Measurements from ENCODE around the gene SLC6A17.

The SLC6A17 gene

DNA sequence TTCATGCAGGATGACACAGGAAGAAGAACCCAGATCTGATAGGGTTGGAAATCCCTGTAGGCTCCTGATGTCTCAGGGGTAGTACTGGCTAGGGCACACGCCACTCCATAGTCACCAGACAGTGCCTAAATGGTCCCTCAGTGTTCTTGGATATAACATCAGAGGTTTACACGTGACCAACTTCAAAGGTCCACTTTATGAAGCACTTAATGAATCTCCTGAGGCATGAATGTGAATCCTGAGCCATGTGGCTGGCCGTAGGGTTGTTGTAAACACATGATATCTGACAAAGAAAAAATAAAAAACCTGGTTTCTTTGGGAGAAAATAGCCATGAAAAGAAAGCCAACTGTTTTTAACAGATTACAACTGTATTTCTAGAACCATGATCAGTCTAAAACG is 27.5 kb downstream of the SLC6A17 start:
- TF ChIP-seq, protein P1, sequence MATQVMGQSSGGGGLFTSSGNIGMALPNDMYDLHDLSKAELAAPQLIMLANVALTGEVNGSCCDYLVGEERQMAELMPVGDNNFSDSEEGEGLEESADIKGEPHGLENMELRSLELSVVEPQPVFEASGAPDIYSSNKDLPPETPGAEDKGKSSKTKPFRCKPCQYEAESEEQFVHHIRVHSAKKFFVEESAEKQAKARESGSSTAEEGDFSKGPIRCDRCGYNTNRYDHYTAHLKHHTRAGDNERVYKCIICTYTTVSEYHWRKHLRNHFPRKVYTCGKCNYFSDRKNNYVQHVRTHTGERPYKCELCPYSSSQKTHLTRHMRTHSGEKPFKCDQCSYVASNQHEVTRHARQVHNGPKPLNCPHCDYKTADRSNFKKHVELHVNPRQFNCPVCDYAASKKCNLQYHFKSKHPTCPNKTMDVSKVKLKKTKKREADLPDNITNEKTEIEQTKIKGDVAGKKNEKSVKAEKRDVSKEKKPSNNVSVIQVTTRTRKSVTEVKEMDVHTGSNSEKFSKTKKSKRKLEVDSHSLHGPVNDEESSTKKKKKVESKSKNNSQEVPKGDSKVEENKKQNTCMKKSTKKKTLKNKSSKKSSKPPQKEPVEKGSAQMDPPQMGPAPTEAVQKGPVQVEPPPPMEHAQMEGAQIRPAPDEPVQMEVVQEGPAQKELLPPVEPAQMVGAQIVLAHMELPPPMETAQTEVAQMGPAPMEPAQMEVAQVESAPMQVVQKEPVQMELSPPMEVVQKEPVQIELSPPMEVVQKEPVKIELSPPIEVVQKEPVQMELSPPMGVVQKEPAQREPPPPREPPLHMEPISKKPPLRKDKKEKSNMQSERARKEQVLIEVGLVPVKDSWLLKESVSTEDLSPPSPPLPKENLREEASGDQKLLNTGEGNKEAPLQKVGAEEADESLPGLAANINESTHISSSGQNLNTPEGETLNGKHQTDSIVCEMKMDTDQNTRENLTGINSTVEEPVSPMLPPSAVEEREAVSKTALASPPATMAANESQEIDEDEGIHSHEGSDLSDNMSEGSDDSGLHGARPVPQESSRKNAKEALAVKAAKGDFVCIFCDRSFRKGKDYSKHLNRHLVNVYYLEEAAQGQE (IDR thresholded peaks at IDR 0.05; ENCODE audit: insufficient replicate concordance, low read depth) = no peak
- TF ChIP-seq GABPA (IDR thresholded peaks at IDR 0.05; ENCODE audit: low read depth) = no peak
- TF ChIP-seq, protein P2, sequence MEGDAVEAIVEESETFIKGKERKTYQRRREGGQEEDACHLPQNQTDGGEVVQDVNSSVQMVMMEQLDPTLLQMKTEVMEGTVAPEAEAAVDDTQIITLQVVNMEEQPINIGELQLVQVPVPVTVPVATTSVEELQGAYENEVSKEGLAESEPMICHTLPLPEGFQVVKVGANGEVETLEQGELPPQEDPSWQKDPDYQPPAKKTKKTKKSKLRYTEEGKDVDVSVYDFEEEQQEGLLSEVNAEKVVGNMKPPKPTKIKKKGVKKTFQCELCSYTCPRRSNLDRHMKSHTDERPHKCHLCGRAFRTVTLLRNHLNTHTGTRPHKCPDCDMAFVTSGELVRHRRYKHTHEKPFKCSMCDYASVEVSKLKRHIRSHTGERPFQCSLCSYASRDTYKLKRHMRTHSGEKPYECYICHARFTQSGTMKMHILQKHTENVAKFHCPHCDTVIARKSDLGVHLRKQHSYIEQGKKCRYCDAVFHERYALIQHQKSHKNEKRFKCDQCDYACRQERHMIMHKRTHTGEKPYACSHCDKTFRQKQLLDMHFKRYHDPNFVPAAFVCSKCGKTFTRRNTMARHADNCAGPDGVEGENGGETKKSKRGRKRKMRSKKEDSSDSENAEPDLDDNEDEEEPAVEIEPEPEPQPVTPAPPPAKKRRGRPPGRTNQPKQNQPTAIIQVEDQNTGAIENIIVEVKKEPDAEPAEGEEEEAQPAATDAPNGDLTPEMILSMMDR (IDR thresholded peaks at IDR 0.05; ENCODE audit: insufficient read depth, low read length) = no peak
- no peak for TF ChIP-seq SPI1 (IDR thresholded peaks at IDR 0.05; ENCODE audit: borderline replicate concordance, low read depth)
- no peak for TF ChIP-seq POLR2AphosphoS5 (IDR thresholded peaks at IDR 0.05; ENCODE audit: low read depth)
- no peak for DNase-seq (ENCODE audit: low read depth in 1 of 2, low spot score in 1 of 2)
- no peak overlapping the region for H3K27ac ChIP-seq (replicated peaks)
- H3K27me3 ChIP-seq (ENCODE audit: insufficient read depth, poor library complexity, severe bottlenecking) = peaks cover 12% of the 10 kb centered on the region
- H3K4me3 ChIP-seq (replicated peaks; ENCODE audit: insufficient read depth, low read length) = no peak overlapping the region

DNA sequence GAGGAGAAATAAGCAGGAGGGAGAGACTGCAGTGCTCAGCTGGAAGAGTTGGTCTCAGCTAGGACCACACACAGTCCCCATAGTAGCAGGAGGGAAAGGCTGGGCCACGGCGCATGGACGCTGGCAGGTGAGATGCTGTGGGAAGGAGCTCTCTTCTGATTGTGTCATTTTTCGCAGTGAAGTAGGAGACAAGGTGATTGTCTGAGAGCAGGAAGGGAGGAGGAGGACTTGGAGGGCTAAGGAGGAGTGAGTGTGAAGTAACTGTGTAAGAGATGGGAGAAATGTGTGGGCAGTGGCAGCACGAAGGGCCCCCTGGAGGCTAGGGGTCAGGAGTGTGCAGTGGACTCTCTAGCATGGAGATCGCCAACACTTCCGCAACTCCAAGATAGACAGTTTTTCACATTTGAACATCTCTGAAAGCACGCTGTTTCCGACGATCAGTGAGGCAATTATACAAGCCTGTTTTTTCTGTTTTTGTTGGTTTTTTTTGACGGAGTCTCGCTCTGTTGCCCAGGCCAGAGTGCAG is 33.4 kb downstream of the SLC6A17 start:
- DNase-seq (ENCODE audit: low read depth in 1 of 2, low spot score in 1 of 2) = no peak
- Histone ChIP-seq H3K4me3 (replicated peaks; ENCODE audit: insufficient read depth, low read length) (no peak overlapping the region), H3K27me3 (ENCODE audit: insufficient read depth, poor library complexity, severe bottlenecking) (peaks cover 6% of the 10 kb centered on the region), H3K27ac (replicated peaks) (no peak overlapping the region)
- TF ChIP-seq, protein P2 (IDR thresholded peaks at IDR 0.05; ENCODE audit: insufficient read depth, low read length) = no peak
- TF ChIP-seq SPI1 (IDR thresholded peaks at IDR 0.05; ENCODE audit: borderline replicate concordance, low read depth) (no peak), POLR2AphosphoS5 (IDR thresholded peaks at IDR 0.05; ENCODE audit: low read depth) (no peak), GABPA (IDR thresholded peaks at IDR 0.05; ENCODE audit: low read depth) (no peak)
- TF ChIP-seq, protein P1 (IDR thresholded peaks at IDR 0.05; ENCODE audit: insufficient replicate concordance, low read depth) = no peak

DNA sequence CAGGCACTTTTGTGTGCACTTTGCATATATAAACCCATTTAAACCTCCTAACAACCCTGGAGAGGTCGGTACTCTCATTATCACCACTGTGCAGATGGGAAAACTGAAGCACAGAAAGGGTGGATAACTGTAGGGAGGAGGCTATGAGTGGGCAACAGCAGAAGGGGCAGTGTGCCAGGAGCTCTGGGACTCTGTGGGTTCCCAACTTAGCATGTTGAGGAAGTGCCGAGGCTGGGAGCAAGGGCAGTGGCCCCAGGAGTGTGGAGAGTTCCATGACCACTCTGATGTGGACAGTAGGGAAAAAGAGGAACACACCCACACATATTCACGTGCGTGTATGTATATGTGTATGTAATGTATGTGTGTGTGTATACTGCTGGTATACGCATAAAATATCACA is 34.2 kb downstream of the SLC6A17 start:
- peak; percentile 14; the same call in 1 of the 2 replicates for TF ChIP-seq SPI1 (IDR thresholded peaks at IDR 0.05; ENCODE audit: borderline replicate concordance, low read depth)
- no peak for TF ChIP-seq POLR2AphosphoS5 (IDR thresholded peaks at IDR 0.05; ENCODE audit: low read depth)
- Histone ChIP-seq H3K27me3 (ENCODE audit: insufficient read depth, poor library complexity, severe bottlenecking) (peaks cover 9% of the 10 kb centered on the region), H3K4me3 (replicated peaks; ENCODE audit: insufficient read depth, low read length) (no peak overlapping the region), H3K27ac (replicated peaks) (no peak overlapping the region)
- DNase-seq (ENCODE audit: low read depth in 1 of 2, low spot score in 1 of 2) = no peak

DNA sequence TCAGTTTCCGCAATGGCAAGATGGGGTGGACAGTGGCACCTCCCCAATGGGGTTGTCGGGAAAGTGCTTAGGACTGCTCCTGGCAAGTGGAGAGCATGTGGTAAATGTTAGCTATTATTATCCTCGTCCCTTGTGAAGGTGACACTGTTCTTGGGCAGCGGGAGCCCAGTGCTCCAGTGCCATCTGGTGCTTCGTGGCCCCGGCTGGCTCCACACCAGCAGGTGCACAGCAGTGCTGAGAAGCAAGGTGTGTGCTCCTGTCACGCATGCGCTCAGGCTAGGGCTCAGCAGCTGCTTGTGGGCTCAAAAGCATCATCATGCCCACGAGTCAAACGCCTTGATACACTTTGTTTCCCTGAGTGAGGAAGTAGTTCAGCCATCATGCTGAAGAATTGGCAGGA is 34.9 kb downstream of the SLC6A17 start:
- Histone ChIP-seq H3K27ac (replicated peaks) (no peak overlapping the region), H3K27me3 (ENCODE audit: insufficient read depth, poor library complexity, severe bottlenecking) (peaks cover 9% of the 10 kb centered on the region), H3K4me3 (replicated peaks; ENCODE audit: insufficient read depth, low read length) (no peak overlapping the region)
- TF ChIP-seq, protein P2 (IDR thresholded peaks at IDR 0.05; ENCODE audit: insufficient read depth, low read length) = no peak
- TF ChIP-seq, protein P1 (IDR thresholded peaks at IDR 0.05; ENCODE audit: insufficient replicate concordance, low read depth) = no peak
- TF ChIP-seq POLR2AphosphoS5 (IDR thresholded peaks at IDR 0.05; ENCODE audit: low read depth) = no peak
- no peak for TF ChIP-seq GABPA (IDR thresholded peaks at IDR 0.05; ENCODE audit: low read depth)
- TF ChIP-seq SPI1 (IDR thresholded peaks at IDR 0.05; ENCODE audit: borderline replicate concordance, low read depth) = no peak
- DNase-seq (ENCODE audit: low read depth in 1 of 2, low spot score in 1 of 2) = no peak
